ENCODE data around the gene DIP2B.

DNA sequence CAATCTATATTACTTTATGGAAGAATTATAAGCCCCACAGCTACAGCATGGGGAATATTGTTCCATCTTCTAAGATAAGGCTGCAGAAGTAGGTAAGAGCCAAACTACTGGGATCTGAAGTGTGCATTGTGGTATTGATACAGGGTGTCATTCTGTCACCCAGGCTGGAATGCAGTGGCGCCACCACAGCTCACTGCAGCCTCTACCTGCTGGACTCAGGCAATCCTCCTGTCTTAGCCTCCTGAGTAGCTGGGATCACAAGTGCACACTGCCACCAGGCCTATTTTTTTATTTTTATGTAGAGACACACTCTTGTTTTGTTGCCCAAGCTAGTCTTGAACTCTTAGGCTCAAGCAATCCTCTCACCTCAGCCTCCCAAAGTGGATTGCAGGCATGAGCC, 21.3 kb upstream of the DIP2B start:
- TF ChIP-seq, protein P1, sequence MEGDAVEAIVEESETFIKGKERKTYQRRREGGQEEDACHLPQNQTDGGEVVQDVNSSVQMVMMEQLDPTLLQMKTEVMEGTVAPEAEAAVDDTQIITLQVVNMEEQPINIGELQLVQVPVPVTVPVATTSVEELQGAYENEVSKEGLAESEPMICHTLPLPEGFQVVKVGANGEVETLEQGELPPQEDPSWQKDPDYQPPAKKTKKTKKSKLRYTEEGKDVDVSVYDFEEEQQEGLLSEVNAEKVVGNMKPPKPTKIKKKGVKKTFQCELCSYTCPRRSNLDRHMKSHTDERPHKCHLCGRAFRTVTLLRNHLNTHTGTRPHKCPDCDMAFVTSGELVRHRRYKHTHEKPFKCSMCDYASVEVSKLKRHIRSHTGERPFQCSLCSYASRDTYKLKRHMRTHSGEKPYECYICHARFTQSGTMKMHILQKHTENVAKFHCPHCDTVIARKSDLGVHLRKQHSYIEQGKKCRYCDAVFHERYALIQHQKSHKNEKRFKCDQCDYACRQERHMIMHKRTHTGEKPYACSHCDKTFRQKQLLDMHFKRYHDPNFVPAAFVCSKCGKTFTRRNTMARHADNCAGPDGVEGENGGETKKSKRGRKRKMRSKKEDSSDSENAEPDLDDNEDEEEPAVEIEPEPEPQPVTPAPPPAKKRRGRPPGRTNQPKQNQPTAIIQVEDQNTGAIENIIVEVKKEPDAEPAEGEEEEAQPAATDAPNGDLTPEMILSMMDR (IDR thresholded peaks at IDR 0.05) = no peak
- TF ChIP-seq TCF7L2 (IDR thresholded peaks at IDR 0.05; ENCODE audit: low read depth, low read length) (no peak), SIN3A (IDR thresholded peaks at IDR 0.05; ENCODE audit: borderline replicate concordance, insufficient read depth, low read depth, low read length) (no peak), POLR2AphosphoS5 (IDR thresholded peaks at IDR 0.05; ENCODE audit: low read depth, low read length) (no peak; the same call in 1 of the 2 replicates)
- TF ChIP-seq, protein P2, sequence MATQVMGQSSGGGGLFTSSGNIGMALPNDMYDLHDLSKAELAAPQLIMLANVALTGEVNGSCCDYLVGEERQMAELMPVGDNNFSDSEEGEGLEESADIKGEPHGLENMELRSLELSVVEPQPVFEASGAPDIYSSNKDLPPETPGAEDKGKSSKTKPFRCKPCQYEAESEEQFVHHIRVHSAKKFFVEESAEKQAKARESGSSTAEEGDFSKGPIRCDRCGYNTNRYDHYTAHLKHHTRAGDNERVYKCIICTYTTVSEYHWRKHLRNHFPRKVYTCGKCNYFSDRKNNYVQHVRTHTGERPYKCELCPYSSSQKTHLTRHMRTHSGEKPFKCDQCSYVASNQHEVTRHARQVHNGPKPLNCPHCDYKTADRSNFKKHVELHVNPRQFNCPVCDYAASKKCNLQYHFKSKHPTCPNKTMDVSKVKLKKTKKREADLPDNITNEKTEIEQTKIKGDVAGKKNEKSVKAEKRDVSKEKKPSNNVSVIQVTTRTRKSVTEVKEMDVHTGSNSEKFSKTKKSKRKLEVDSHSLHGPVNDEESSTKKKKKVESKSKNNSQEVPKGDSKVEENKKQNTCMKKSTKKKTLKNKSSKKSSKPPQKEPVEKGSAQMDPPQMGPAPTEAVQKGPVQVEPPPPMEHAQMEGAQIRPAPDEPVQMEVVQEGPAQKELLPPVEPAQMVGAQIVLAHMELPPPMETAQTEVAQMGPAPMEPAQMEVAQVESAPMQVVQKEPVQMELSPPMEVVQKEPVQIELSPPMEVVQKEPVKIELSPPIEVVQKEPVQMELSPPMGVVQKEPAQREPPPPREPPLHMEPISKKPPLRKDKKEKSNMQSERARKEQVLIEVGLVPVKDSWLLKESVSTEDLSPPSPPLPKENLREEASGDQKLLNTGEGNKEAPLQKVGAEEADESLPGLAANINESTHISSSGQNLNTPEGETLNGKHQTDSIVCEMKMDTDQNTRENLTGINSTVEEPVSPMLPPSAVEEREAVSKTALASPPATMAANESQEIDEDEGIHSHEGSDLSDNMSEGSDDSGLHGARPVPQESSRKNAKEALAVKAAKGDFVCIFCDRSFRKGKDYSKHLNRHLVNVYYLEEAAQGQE (IDR thresholded peaks at IDR 0.05; ENCODE audit: insufficient read depth in 1 of 2, low read depth in 2 of 2, low read length in 1 of 2) = no peak

All from Panc1 (cell line).